ENCODE data around the gene PRKN. TPM values are rescaled to one million over a fixed set of nuclear protein-coding genes. Genes with fewer than 3 reads are reported as not detected.

The PRKN gene
- total and polyA plus RNA-seq, 2 experiments from 2014 or later = 2.3 to 3.9 TPM

- no peak for TF ChIP-seq EZH2phosphoT487 (IDR thresholded peaks at IDR 0.05; ENCODE audit: low read depth, severe bottlenecking, unreplicated experiment)
- no peaks in the 10 kb centered on the region for H3K79me2 ChIP-seq
- H3K4me2 ChIP-seq = peak overlapping the region; percentile 16
- no peaks in the 10 kb centered on the region for H3K9me3 ChIP-seq (ENCODE audit: low read depth)
- H2AFZ ChIP-seq = no peak overlapping the region
- DNase-seq (ENCODE audit: low spot score) = peak; percentile 63
- no peak overlapping the region for H3K27ac ChIP-seq
- H4K20me1 ChIP-seq (ENCODE audit: insufficient read depth, poor library complexity, severe bottlenecking) = no peaks in the 10 kb centered on the region
- no peaks in the 10 kb centered on the region for H3K36me3 ChIP-seq (replicated peaks; ENCODE audit: insufficient read depth, low read depth)
- H3K4me3 ChIP-seq = no peak overlapping the region
- peaks cover 8% of the 10 kb centered on the region for H3K4me1 ChIP-seq (ENCODE audit: insufficient read depth)
- H3K9me2 ChIP-seq (replicated peaks; ENCODE audit: insufficient read depth) = no peaks in the 10 kb centered on the region
- 60% methylated on average over 3 of the region's 3 CpGs for WGBS (ENCODE audit: low lambda C conversion rate, missing lambda C conversion rate)
- H3K27me3 ChIP-seq = no peaks in the 10 kb centered on the region
Measured at GRCh38 chr6:161344626-161345025, 1382.9 kb downstream of the PRKN start.

GRCh38 chr6:161342039-161342438 lies 1385.5 kb downstream of the PRKN start:
- no peak overlapping the region for H3K27ac ChIP-seq
- no peaks in the 10 kb centered on the region for H3K9me2 ChIP-seq (replicated peaks; ENCODE audit: insufficient read depth)
- no peak for DNase-seq (ENCODE audit: low spot score)
- H2AFZ ChIP-seq = no peak overlapping the region
- 58% methylated on average over 3 of the region's 3 CpGs for WGBS (ENCODE audit: low lambda C conversion rate, missing lambda C conversion rate)
- no peak overlapping the region for H3K4me2 ChIP-seq
- no peaks in the 10 kb centered on the region for H3K79me2 ChIP-seq
- no peak for TF ChIP-seq EZH2phosphoT487 (IDR thresholded peaks at IDR 0.05; ENCODE audit: low read depth, severe bottlenecking, unreplicated experiment)
- no peak for TF ChIP-seq EZH2 (IDR thresholded peaks at IDR 0.05; ENCODE audit: borderline replicate concordance)
- H3K36me3 ChIP-seq (replicated peaks; ENCODE audit: insufficient read depth, low read depth) = no peaks in the 10 kb centered on the region
- no peaks in the 10 kb centered on the region for H3K9me3 ChIP-seq (ENCODE audit: low read depth)
- H4K20me1 ChIP-seq (ENCODE audit: insufficient read depth, poor library complexity, severe bottlenecking) = no peaks in the 10 kb centered on the region
- H3K4me3 ChIP-seq = no peak overlapping the region
- no peaks in the 10 kb centered on the region for H3K27me3 ChIP-seq
- H3K4me1 ChIP-seq (ENCODE audit: insufficient read depth) = peaks cover 8% of the 10 kb centered on the region

- no peaks in the 10 kb centered on the region for H3K79me2 ChIP-seq
- H3K9me2 ChIP-seq (replicated peaks; ENCODE audit: insufficient read depth) = no peaks in the 10 kb centered on the region
- DNase-seq (ENCODE audit: low spot score) = no peak
- TF ChIP-seq EZH2 (IDR thresholded peaks at IDR 0.05; ENCODE audit: borderline replicate concordance) (no peak), CTCF (IDR thresholded peaks at IDR 0.05; ENCODE audit: poor library complexity) (no peak)
- H3K27me3 ChIP-seq = no peaks in the 10 kb centered on the region
- H4K20me1 ChIP-seq (ENCODE audit: insufficient read depth, poor library complexity, severe bottlenecking) = no peaks in the 10 kb centered on the region
- H3K4me1 ChIP-seq (ENCODE audit: insufficient read depth) = peaks cover 8% of the 10 kb centered on the region
- 82% methylated on average over 4 of the region's 4 CpGs for WGBS (ENCODE audit: low lambda C conversion rate, missing lambda C conversion rate)
- H3K4me3 ChIP-seq = no peak overlapping the region
- no peak overlapping the region for H3K27ac ChIP-seq
- H3K9me3 ChIP-seq (ENCODE audit: low read depth) = no peaks in the 10 kb centered on the region
- H3K4me2 ChIP-seq = no peak overlapping the region
- no peaks in the 10 kb centered on the region for H3K36me3 ChIP-seq (replicated peaks; ENCODE audit: insufficient read depth, low read depth)
- no peak overlapping the region for H2AFZ ChIP-seq
Measured at GRCh38 chr6:161341638-161342037, 1385.9 kb downstream of the PRKN start.

- Histone ChIP-seq H3K79me2 (no peaks in the 10 kb centered on the region), H3K9me3 (ENCODE audit: low read depth) (no peaks in the 10 kb centered on the region), H4K20me1 (ENCODE audit: insufficient read depth, poor library complexity, severe bottlenecking) (no peaks in the 10 kb centered on the region), H3K36me3 (replicated peaks; ENCODE audit: insufficient read depth, low read depth) (no peaks in the 10 kb centered on the region), H3K4me3 (no peak overlapping the region), H3K9me2 (replicated peaks; ENCODE audit: insufficient read depth) (no peaks in the 10 kb centered on the region), H2AFZ (no peak overlapping the region), H3K27me3 (no peaks in the 10 kb centered on the region), H3K4me2 (no peak overlapping the region), H3K4me1 (ENCODE audit: insufficient read depth) (no peaks in the 10 kb centered on the region), H3K27ac (no peak overlapping the region)
- WGBS (ENCODE audit: low lambda C conversion rate, missing lambda C conversion rate) = 86% methylated on average over 3 of the region's 3 CpGs
- no peak for TF ChIP-seq EZH2phosphoT487 (IDR thresholded peaks at IDR 0.05; ENCODE audit: low read depth, severe bottlenecking, unreplicated experiment)
- TF ChIP-seq EZH2 (IDR thresholded peaks at IDR 0.05; ENCODE audit: borderline replicate concordance) = no peak
- TF ChIP-seq CTCF (IDR thresholded peaks at IDR 0.05; ENCODE audit: poor library complexity) = no peak
- DNase-seq (ENCODE audit: low spot score) = no peak
Measured at GRCh38 chr6:161338015-161338414, 1389.6 kb downstream of the PRKN start.
